ENCODE data around the gene PTPRG. TPM values are rescaled to one million over a fixed set of nuclear protein-coding genes. Genes with fewer than 3 reads are reported as not detected.
A peak's percentile ranks its signal among the peaks of the same experiment; 100 is the strongest.

PTPRG gene
- total and polyA plus RNA-seq, 10 of the 15 experiments (the other 5 are each of a cell fraction or from before 2014, with no cell fraction given) = 0.29 to 20.7 (median 1.4) TPM

GRCh38 chr3:62266668-62267283 is 705.4 kb downstream of the PTPRG start:
- RAD21 ChIA-PET (ENCODE audit: unreplicated experiment) = no interaction called here
- no TSS peak for BruUV-seq (replicated peaks)
- TF ChIP-seq, protein P1, sequence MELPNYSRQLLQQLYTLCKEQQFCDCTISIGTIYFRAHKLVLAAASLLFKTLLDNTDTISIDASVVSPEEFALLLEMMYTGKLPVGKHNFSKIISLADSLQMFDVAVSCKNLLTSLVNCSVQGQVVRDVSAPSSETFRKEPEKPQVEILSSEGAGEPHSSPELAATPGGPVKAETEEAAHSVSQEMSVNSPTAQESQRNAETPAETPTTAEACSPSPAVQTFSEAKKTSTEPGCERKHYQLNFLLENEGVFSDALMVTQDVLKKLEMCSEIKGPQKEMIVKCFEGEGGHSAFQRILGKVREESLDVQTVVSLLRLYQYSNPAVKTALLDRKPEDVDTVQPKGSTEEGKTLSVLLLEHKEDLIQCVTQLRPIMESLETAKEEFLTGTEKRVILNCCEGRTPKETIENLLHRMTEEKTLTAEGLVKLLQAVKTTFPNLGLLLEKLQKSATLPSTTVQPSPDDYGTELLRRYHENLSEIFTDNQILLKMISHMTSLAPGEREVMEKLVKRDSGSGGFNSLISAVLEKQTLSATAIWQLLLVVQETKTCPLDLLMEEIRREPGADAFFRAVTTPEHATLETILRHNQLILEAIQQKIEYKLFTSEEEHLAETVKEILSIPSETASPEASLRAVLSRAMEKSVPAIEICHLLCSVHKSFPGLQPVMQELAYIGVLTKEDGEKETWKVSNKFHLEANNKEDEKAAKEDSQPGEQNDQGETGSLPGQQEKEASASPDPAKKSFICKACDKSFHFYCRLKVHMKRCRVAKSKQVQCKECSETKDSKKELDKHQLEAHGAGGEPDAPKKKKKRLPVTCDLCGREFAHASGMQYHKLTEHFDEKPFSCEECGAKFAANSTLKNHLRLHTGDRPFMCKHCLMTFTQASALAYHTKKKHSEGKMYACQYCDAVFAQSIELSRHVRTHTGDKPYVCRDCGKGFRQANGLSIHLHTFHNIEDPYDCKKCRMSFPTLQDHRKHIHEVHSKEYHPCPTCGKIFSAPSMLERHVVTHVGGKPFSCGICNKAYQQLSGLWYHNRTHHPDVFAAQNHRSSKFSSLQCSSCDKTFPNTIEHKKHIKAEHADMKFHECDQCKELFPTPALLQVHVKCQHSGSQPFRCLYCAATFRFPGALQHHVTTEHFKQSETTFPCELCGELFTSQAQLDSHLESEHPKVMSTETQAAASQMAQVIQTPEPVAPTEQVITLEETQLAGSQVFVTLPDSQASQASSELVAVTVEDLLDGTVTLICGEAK (IDR thresholded peaks at IDR 0.05; ENCODE audit: borderline replicate concordance) = no peak
- 0 out of 4 replicates have a peak, but pooled peaks of 1 of the 2 experiments have one; percentile 55 for TF ChIP-seq ETV6 (conservative IDR thresholded peaks at IDR 0.05 in 1 of 2, IDR thresholded peaks at IDR 0.05 in 1 of 2; ENCODE audit: borderline replicate concordance in 1 of 2, low read depth in 1 of 2)
- in situ Hi-C loops (cut with MboI) = no loop called here
- no peak overlapping the region for H3K4me2 ChIP-seq (ENCODE audit: control insufficient read depth, insufficient read depth)
- intact Hi-C loops (cut with micrococcal nuclease; ENCODE audit: unreplicated experiment) = no loop called here
- H3K4me3 ChIP-seq = no peak overlapping the region
- H3K9ac ChIP-seq (ENCODE audit: control insufficient read depth, insufficient read depth, low read length) = no peak overlapping the region
- no peaks in the 10 kb centered on the region for H3K27me3 ChIP-seq (replicated peaks in 1 of 2; ENCODE audit: control insufficient read depth in 2 of 2, insufficient read depth in 2 of 2, low read length in 1 of 2)
- H3K27ac ChIP-seq (ENCODE audit: control insufficient read depth, insufficient read depth) = no peak overlapping the region
- POLR2A ChIA-PET = no interaction called here
- DNase-seq (ENCODE audit: low read depth, low spot score) = no peak
- H3K79me2 ChIP-seq (ENCODE audit: control insufficient read depth, insufficient read depth, low read length) = no peaks in the 10 kb centered on the region
- SMC1A ChIA-PET (ENCODE audit: uncharacterized antibody, unreplicated experiment) = interaction anchor here (1.3 kb wide), 1 partner anchor 13 kb away, joined by 3 read pairs; no protein-coding TSS in a partner anchor
- H3K9me3 ChIP-seq (replicated peaks; ENCODE audit: control insufficient read depth, insufficient read depth, low read length) = no peaks in the 10 kb centered on the region
- FAIRE-seq = no peak
- CTCF ChIA-PET = no interaction called here
- no peaks in the 10 kb centered on the region for H3K36me3 ChIP-seq (ENCODE audit: control insufficient read depth in 2 of 2, insufficient read depth in 2 of 2, low read length in 1 of 2)
- no peaks in the 10 kb centered on the region for H3K4me1 ChIP-seq (ENCODE audit: control insufficient read depth, insufficient read depth, low read length)
- H2AFZ ChIP-seq (ENCODE audit: control insufficient read depth, low read depth, low read length) = no peak overlapping the region
- ATAC-seq = no peak
- H4K20me1 ChIP-seq (ENCODE audit: control insufficient read depth, insufficient read depth) = no peaks in the 10 kb centered on the region
